HEK293 (cell line): ENCODE results near the gene DICER1.

Experiments used
- CTCF ChIA-PET: fragments of 350-600 bp; formaldehyde crosslinking; extraction: SDS; loops from one replicate; lab custom pipeline; 2021; ENCODE audit warnings: antibody characterized with exemption; lab: Yijun Ruan, JAX
- POLR2A ChIA-PET: fragments of 300-600 bp; formaldehyde crosslinking; extraction: SDS; loops from one replicate; lab custom pipeline; 2020; ENCODE audit warnings: antibody characterized with exemption, inconsistent platforms; lab: Yijun Ruan, JAX
- H3K27ac ChIP-seq: fragments of 200-500 bp; sonication (Bioruptor generic); 2 replicates; pipeline ENCODE4 v1.5.1; 2014; ENCODE audit warnings: low read depth, low read length, control low read depth, inconsistent platforms; ENCODE audit errors: extremely low read depth
- H3K36me3 ChIP-seq, 2 experiments: fragments of 200-500 bp in 1 of 2; sonication (Bioruptor generic) in 1 of 2; 1 replicate in 1 of 2; 2 replicates in 1 of 2; pipeline ENCODE4 v1.5.1; 2014 to 2017; ENCODE audit warnings: inconsistent platforms in 2 of 2, low read length in 2 of 2; ENCODE audit not compliant: control insufficient read depth in 2 of 2, insufficient read depth in 1 of 2
- H3K4me1 ChIP-seq: fragments of 200-500 bp; sonication (Bioruptor generic); 2 replicates; pipeline ENCODE4 v1.5.1; 2014; ENCODE audit warnings: mild to moderate bottlenecking, low read length, inconsistent platforms; ENCODE audit not compliant: control insufficient read depth, insufficient read depth
- H3K4me3 ChIP-seq: 2 replicates; pipeline ENCODE4 v1.5.1; 2011; ENCODE audit warnings: low read depth, mild to moderate bottlenecking, control low read depth, low read length, moderate library complexity
- H3K9me3 ChIP-seq: fragments of 200-500 bp; sonication (Bioruptor generic); 2 replicates; pipeline ENCODE4 v1.5.1; 2014; ENCODE audit warnings: low read depth, low read length, inconsistent platforms; ENCODE audit not compliant: control insufficient read depth, insufficient read depth
- PRDM4 ChIP-seq: fragments of 450-650 bp; formaldehyde crosslinking; IDR thresholded peaks from 2 replicates; pipeline ENCODE4 v1.5.1; 2017; ENCODE audit warnings: missing biosample characterization, missing genetic modification characterization
- PRDM6 ChIP-seq: fragments of 450-650 bp; formaldehyde crosslinking; IDR thresholded peaks from 2 replicates; pipeline ENCODE4 v1.5.1; 2017; ENCODE audit warnings: missing biosample characterization, missing genetic modification characterization
- ZEB2 ChIP-seq: fragments of 450-650 bp; formaldehyde crosslinking; IDR thresholded peaks from 2 replicates; pipeline ENCODE4 v1.5.1; 2016; ENCODE audit warnings: missing biosample characterization, missing genetic modification characterization
- ZFHX2 ChIP-seq: fragments of 450-650 bp; formaldehyde crosslinking; conservative IDR thresholded peaks from 2 replicates; pipeline ENCODE4 v1.5.1; 2016; ENCODE audit warnings: missing biosample characterization, missing genetic modification characterization
- ZNF175 ChIP-seq: fragments of 450-650 bp; formaldehyde crosslinking; IDR thresholded peaks from 2 replicates; pipeline ENCODE4 v1.5.1; 2016; ENCODE audit warnings: missing biosample characterization, missing genetic modification characterization
- ZNF202 ChIP-seq: fragments of 450-650 bp; formaldehyde crosslinking; IDR thresholded peaks from 2 replicates; pipeline ENCODE4 v1.5.1; 2016; ENCODE audit warnings: missing biosample characterization, missing genetic modification characterization, borderline replicate concordance
- ZNF239 ChIP-seq: fragments of 450-650 bp; formaldehyde crosslinking; IDR thresholded peaks from 2 replicates; pipeline ENCODE4 v1.5.1; 2016; ENCODE audit warnings: missing biosample characterization, missing genetic modification characterization
- ZNF274 ChIP-seq, 2 experiments: fragments of 200-500 bp in 1 of 2; fragments of 450-650 bp in 1 of 2; sonication (Bioruptor generic) in 1 of 2; formaldehyde crosslinking in 1 of 2; IDR thresholded peaks; 2 replicates each; pipeline versions ENCODE4 v1.5.1 to v1.6.1; 2014 to 2016; ENCODE audit warnings: borderline replicate concordance in 1 of 2, inconsistent platforms in 1 of 2, low read length in 1 of 2, missing biosample characterization in 1 of 2, missing genetic modification characterization in 1 of 2
- ZNF292 ChIP-seq: fragments of 450-650 bp; formaldehyde crosslinking; IDR thresholded peaks from 2 replicates; pipeline ENCODE4 v1.5.1; 2016; ENCODE audit warnings: low read depth, missing biosample characterization, missing genetic modification characterization, borderline replicate concordance
- ZNF324 ChIP-seq: fragments of 450-650 bp; formaldehyde crosslinking; IDR thresholded peaks from 2 replicates; pipeline ENCODE4 v1.5.1; 2016; ENCODE audit warnings: missing biosample characterization, missing genetic modification characterization
- ZNF362 ChIP-seq: fragments of 450-650 bp; formaldehyde crosslinking; IDR thresholded peaks from 2 replicates; pipeline ENCODE4 v1.5.1; 2016; ENCODE audit warnings: missing biosample characterization, missing genetic modification characterization
- ZNF513 ChIP-seq: fragments of 450-650 bp; IDR thresholded peaks from 2 replicates; pipeline ENCODE4 v1.5.1; 2018; ENCODE audit warnings: missing biosample characterization, missing genetic modification characterization
- ZNF514 ChIP-seq: fragments of 450-650 bp; formaldehyde crosslinking; IDR thresholded peaks from 2 replicates; pipeline ENCODE4 v1.5.1; 2016; ENCODE audit warnings: missing biosample characterization, missing genetic modification characterization
- ZNF529 ChIP-seq: fragments of 450-650 bp; formaldehyde crosslinking; IDR thresholded peaks from 2 replicates; pipeline ENCODE4 v1.5.1; 2017; ENCODE audit warnings: missing genetic modification characterization, missing biosample characterization; ENCODE audit not compliant: insufficient replicate concordance
- ZNF555 ChIP-seq: fragments of 450-650 bp; formaldehyde crosslinking; conservative IDR thresholded peaks from 2 replicates; pipeline ENCODE4 v1.5.1; 2017; ENCODE audit warnings: missing biosample characterization, mild to moderate bottlenecking, missing genetic modification characterization, inconsistent platforms
- ZNF571 ChIP-seq: fragments of 450-650 bp; formaldehyde crosslinking; IDR thresholded peaks from 2 replicates; pipeline ENCODE4 v1.5.0; 2017; ENCODE audit warnings: missing biosample characterization, missing genetic modification characterization
- ZNF658 ChIP-seq: fragments of 450-650 bp; formaldehyde crosslinking; IDR thresholded peaks from 2 replicates; pipeline ENCODE4; 2016; ENCODE audit warnings: missing biosample characterization, missing genetic modification characterization
- ZNF677 ChIP-seq: fragments of 450-650 bp; IDR thresholded peaks from 2 replicates; pipeline ENCODE4 v1.5.0; 2018; ENCODE audit warnings: missing biosample characterization, mild to moderate bottlenecking, missing genetic modification characterization, moderate library complexity
- ZNF701 ChIP-seq: fragments of 450-650 bp; formaldehyde crosslinking; IDR thresholded peaks from 2 replicates; pipeline ENCODE4 v1.5.1; 2016; ENCODE audit warnings: missing biosample characterization, missing genetic modification characterization
- ZNF704 ChIP-seq: fragments of 450-650 bp; formaldehyde crosslinking; IDR thresholded peaks from 2 replicates; pipeline ENCODE4 v1.5.1; 2016; ENCODE audit warnings: missing biosample characterization, missing genetic modification characterization
- ZNF776 ChIP-seq: fragments of 450-650 bp; formaldehyde crosslinking; IDR thresholded peaks from 2 replicates; pipeline ENCODE4 v1.5.0; 2017; ENCODE audit warnings: missing biosample characterization, missing genetic modification characterization, borderline replicate concordance

The DICER1 gene

GRCh38 chr14:95068080-95068479 lies 89.2 kb downstream of the DICER1 start:
- POLR2A ChIA-PET = interaction anchor here (0.6 kb wide), 1 partner anchor 298 kb away, joined by 4 read pairs; the partner anchor contains the start of gene GSC
- Histone ChIP-seq H3K27ac (no peak overlapping the region), H3K9me3 (no peaks in the 10 kb centered on the region), H3K4me3 (no peak overlapping the region), H3K36me3 (no peaks in the 10 kb centered on the region), H3K4me1 (no peaks in the 10 kb centered on the region)
- CTCF ChIA-PET = no interaction called here
- TF ChIP-seq ZNF513 (tag by site-specific recombination) (no peak), ZNF555 (tag by site-specific recombination) (no peak)

GRCh38 chr14:95067526-95067925 lies 89.8 kb downstream of the DICER1 start:
- Histone ChIP-seq H3K4me3 (no peak overlapping the region), H3K27ac (no peak overlapping the region), H3K4me1 (no peaks in the 10 kb centered on the region), H3K36me3 (no peaks in the 10 kb centered on the region), H3K9me3 (no peaks in the 10 kb centered on the region)
- POLR2A ChIA-PET = no interaction called here
- CTCF ChIA-PET = no interaction called here
- TF ChIP-seq ZNF701 = no peak
- TF ChIP-seq PRDM4 = no peak
- TF ChIP-seq PRDM6 = no peak
- TF ChIP-seq ZNF362 (tag by site-specific recombination) = no peak
- no peak for TF ChIP-seq ZNF202
- TF ChIP-seq ZNF324 (tag by site-specific recombination) = no peak
- TF ChIP-seq ZNF677 (tag by site-specific recombination) = no peak
- TF ChIP-seq ZNF776 (tag by site-specific recombination) = no peak
- no peak for TF ChIP-seq ZNF292 (tag by site-specific recombination)
- TF ChIP-seq ZEB2 = no peak

- POLR2A ChIA-PET = no interaction called here
- no peaks in the 10 kb centered on the region for H3K36me3 ChIP-seq
- H3K4me3 ChIP-seq = no peak overlapping the region
- no peak overlapping the region for H3K27ac ChIP-seq
- CTCF ChIA-PET = no interaction called here
- H3K4me1 ChIP-seq = no peaks in the 10 kb centered on the region
- no peaks in the 10 kb centered on the region for H3K9me3 ChIP-seq
- no peak for TF ChIP-seq ZNF274 (IDR thresholded peaks at IDR 0.05; ENCODE audit: low read length)
- 0 out of 2 replicates have a peak, but pooled peaks have one; percentile 42 for TF ChIP-seq ZNF274 (tag by site-specific recombination; IDR thresholded peaks at IDR 0.05; ENCODE audit: borderline replicate concordance)
- peak; percentile 74; the same call in 1 of the 2 replicates for TF ChIP-seq ZNF658 (tag by site-specific recombination)
- TF ChIP-seq ZNF514 = no peak
- TF ChIP-seq ZNF529 (tag by site-specific recombination) = no peak
- no peak for TF ChIP-seq ZNF175
- 0 out of 2 replicates have a peak, but pooled peaks have one; percentile 1 for TF ChIP-seq ZFHX2
- 0 out of 2 replicates have a peak, but pooled peaks have one; percentile 13 for TF ChIP-seq ZNF704
- peak; percentile 97 for TF ChIP-seq ZNF513 (tag by site-specific recombination)
- peak; percentile 10; the same call in 1 of the 2 replicates for TF ChIP-seq ZNF239
- TF ChIP-seq ZNF571 (tag by site-specific recombination) = peak; percentile 22; the same call in 1 of the 2 replicates
Measured at GRCh38 chr14:95066427-95066986, 90.8 kb downstream of the DICER1 start.
